GM12873 (cell line): ENCODE measurements around the gene PET100.

Source experiments
- TF ChIP-seq, protein P1 (sequence below): IDR thresholded peaks from 2 replicates; pipeline ENCODE4 v1.5.1; 2012; ENCODE audit warnings: low read depth, mild to moderate bottlenecking, moderate library complexity, low read length, control low read depth; ENCODE audit not compliant: insufficient read depth; ENCODE audit errors: missing control alignments

The PET100 gene

DNA sequence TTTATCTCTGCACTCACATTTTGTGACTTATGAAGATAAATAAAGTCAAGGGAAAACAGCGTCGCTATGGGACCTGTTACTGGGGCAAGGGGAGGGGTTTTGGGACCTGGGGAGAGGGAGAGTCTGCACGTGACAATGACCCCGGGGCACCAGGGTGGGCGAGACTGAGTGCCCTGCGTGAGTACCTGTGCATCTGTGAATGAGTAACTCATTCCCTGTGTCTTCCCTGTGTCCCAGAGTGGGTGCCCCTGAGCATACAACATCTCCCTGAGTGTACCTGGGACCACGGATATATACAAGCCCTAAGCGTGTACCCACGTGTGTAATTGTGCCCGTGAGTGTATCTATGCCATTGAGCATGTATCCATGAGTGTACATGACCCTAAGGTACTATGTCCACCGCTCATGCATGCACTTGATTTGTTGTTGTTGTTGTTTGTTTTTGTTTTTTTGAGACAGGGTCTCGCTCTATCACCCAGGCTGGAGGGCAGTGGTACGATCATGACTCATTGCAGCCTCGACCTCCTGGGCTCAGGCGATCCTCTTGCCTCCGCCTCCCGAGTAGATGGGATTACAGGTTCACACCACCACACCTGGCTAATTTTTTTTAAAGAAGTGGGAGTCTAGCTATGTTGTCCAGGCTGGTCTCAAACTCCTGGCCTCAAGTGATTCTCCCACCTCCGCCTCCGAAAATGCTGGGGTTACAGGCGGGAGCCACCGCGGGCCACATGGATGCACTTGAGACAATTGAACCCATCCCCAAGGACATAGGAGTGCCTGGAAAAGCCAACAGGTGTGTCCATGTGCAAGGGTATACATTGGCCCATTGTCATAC lies 50.4 kb downstream of the PET100 start:
- TF ChIP-seq, protein P1, sequence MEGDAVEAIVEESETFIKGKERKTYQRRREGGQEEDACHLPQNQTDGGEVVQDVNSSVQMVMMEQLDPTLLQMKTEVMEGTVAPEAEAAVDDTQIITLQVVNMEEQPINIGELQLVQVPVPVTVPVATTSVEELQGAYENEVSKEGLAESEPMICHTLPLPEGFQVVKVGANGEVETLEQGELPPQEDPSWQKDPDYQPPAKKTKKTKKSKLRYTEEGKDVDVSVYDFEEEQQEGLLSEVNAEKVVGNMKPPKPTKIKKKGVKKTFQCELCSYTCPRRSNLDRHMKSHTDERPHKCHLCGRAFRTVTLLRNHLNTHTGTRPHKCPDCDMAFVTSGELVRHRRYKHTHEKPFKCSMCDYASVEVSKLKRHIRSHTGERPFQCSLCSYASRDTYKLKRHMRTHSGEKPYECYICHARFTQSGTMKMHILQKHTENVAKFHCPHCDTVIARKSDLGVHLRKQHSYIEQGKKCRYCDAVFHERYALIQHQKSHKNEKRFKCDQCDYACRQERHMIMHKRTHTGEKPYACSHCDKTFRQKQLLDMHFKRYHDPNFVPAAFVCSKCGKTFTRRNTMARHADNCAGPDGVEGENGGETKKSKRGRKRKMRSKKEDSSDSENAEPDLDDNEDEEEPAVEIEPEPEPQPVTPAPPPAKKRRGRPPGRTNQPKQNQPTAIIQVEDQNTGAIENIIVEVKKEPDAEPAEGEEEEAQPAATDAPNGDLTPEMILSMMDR = no peak

DNA sequence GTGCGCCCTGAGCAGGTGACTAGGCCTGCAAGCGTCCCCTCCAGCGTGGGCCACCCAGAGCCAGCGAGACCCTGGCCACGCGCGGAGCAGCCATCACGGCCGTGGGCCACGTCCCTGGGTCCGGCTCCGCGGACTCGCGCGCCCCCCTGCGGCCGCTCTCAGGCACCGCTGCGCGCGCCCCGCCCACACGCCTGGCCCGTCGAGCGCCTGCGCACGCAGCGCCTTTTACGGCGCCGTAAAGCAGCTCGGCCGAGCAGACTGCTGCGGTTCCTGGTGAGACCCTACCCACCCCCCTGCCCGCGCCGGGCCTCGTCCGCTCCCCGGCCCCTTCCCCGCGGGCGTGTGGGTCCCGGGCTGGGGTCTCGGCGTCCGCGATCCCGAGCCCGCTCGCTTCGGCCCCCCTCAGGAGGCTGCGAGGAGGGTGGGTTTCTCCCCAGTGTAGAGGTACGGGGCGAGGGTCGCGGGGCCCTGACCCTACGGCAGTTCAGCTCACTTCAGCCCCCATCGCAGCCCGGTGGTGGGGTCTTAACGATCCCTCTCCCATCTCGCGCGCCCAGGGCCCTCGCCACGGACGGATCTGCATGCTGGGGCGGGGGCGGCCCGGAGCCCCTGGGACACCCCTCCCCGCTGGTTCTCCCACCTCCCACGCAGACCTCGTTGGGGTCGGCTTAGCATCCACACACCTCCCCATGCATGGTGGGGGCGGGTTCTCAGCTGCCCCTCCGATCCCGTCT lies 51.2 kb downstream of the PET100 start, which contains the start of gene TRAPPC5:
TRAPPC5 (plus strand) TSS at position 228 of the 734 bp plus-strand sequence. CDS start 1,421 bp downstream, outside the sequence.
- TF ChIP-seq, protein P1 = peak; percentile 86
